Measurements from ENCODE around the gene CACNA2D3.

- no peak for TF ChIP-seq EP300 (IDR thresholded peaks at IDR 0.05)
- no peak for TF ChIP-seq CTCF (IDR thresholded peaks at IDR 0.05)
- no peak for TF ChIP-seq MAX (IDR thresholded peaks at IDR 0.05)
- TF ChIP-seq ZC3H11A (IDR thresholded peaks at IDR 0.05), result no peak
- no peak for TF ChIP-seq SMC3 (IDR thresholded peaks at IDR 0.05)
- TF ChIP-seq NFE2L2 (conservative IDR thresholded peaks at IDR 0.05; ENCODE audit: low read length), result no peak
- TF ChIP-seq SREBF2 (IDR thresholded peaks at IDR 0.05), result no peak
- TF ChIP-seq EHMT2 (IDR thresholded peaks at IDR 0.05; ENCODE audit: low read depth), result no peak
These were observed 451.5 kb downstream of the CACNA2D3 start for GRCh38 chr3:54573858-54574257.

Measured in A549 (cell line).